COR-L47 (cell line): ENCODE results near the gene RPS27.
"Not testable (repeated sequence)": the region's sequence is repeated elsewhere in the genome, so short reads cannot be mapped to it uniquely, and the experiment has no call there.

ENCODE experiments used
- DNase-seq: peaks from one replicate; lab custom pipeline; 2025; lab: John Stamatoyannopoulos, UW

The RPS27 gene

DNA sequence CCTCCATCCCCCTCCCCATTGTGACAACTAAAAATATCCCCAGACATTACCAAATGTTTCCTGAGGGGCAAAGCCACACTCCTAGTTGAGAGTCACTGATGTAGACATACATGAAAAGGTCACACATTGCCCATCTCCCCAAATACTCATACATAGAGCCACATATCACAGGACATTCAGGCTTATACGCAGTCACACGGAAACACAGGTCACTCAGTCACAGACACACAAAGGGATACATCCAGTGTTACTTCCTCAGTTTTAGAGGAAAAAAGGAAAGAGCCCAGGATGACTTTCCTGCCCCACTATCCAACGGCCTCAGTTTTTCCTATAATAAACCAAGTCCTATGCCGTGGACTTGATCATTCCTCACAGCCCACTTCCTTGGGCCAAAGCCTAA is 29.1 kb upstream of the RPS27 start:
- DNase-seq: no peak

DNA sequence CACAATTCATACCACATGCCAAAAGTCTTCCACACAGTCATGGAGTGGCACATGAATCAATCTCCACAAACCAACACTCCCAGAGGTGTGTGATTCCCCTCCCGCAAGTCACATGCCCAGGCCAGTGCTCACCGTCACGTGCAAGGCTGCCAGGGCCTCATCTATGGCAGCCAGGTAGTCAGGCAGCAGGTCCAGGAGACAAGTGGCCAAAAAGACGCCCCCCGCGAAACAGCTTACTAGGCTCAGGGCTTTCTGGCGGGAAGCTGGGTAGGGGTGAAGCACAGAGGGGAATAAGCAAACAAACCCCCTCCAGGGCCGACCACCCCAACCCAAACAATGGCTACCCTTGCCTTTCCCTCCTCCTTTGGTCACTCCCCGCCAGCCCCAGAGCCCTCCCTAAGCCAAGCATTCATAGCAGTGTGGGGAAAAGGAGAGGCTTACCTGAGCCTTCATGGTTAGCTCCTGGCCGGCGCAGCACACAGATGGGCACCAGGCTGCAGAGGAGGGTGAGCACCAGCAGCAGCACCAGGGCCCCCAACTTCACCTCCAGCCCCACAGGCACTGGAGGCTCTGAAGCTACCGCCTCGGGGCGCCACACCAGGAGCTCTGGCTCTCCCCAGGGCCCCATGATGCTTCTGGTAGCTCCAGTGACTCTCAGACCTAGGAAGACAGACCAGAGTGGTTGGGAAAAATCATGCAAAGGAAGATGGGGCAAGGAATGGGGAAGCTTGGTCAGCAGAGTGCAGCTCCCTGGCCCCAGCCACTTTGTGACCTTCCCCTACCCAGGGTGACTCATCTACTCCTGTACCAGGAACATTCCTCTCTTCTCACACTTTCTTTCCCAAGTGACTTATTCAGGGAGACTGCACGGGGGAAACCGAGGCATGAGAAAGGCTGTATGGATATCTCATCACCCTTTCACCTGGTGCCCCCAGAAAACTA is 28.2 kb upstream of the RPS27 start:
- DNase-seq: no peak

DNA sequence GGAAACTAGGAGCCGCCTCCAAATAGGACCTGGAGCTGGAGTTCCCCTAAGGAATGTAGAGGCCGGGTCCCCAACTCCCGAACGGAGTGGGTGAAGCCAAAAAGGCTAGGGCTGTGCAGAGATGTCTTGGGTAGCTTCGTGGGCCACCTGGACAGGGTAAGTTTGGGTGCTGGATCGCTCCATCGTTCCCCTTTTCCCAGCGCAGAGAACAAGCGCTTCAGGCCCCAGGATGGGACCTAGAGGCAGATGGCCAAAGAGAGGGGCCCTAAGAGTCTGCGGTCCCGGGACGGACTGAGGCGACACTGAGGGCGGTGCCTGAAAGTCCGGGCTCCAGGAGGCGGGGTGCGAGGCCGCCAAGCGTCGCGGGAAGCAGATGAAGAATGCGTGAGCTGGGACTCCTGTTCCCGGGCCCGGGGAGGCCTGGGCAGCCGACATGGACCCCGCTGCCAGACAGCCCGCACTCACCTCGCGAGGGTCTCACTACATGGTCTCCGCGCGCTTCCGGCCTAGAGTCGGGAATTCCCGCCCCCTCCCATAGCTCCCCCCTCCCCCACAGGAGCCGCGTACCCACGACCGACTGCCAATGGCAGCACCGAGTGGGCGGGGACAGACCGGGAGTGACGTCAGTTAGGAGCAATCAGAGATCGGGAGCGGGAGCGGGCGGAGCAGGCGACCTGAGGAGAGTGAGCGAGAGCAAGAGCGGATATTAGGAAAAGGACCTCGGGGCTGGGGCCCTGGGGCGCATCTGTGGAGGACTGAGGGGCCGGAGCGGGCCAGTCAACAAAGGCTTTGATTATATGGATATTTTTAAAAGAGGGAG is 27.3 kb upstream of the RPS27 start, which contains the start of gene SLC39A1:
Gene SLC39A1 (minus strand): TSS at position 508 of the 820 bp plus-strand sequence. CDS start 822 bp downstream, outside the sequence.
- DNase-seq: peak; percentile 97

- peak; percentile 26 for DNase-seq
Measured at GRCh38 chr1:153963850-153964331, 26.7 kb upstream of the RPS27 start.

DNA sequence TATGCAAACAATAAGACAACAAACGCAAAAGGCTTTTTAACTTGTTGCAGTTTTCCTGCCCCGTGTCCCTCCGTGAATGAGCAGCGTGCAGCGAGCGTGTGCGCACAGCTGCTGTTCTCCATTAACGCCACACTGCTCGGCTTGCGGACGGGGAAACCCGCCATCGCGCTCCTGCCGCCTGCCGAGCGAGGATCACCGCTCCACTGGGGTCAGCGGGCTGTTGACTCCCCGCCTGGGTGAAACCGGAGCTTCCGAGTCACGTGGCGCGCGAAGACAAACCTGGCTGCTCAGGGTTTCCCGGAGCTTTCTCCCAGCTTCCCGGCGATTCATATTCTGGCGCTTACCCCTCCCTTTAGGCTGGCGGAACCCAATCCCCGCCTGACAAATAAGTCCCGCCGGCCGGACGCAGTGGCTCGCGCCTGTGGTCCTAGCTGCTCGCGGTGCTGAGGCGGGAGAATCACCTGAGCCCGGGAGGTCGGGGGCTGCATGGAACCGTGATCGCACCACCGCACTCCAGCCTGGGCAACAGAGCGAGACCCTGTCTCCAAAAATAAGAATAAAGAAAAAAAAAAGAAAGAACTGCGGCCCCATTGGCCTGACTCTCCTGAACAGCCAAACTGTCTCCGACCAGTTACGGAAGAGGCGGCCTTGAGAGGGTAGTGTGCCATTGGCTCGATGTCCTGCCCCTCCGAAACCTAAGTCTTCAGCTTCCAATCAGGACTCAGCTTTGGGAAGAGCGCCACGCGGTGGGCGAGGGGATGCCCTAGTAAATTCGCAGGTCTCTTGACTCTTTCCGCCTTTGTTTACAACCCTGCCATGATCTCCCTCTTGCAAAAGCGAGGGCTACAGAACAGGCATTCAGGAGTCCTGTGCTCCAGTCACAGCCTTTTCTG is 23.2 kb upstream of the RPS27 start, which contains the start of gene CREB3L4:
Gene CREB3L4 (plus strand): TSS at position 796 of the 893 bp plus-strand sequence. CDS start 624 bp downstream, outside the sequence.
- peak; percentile 97 for DNase-seq

DNA sequence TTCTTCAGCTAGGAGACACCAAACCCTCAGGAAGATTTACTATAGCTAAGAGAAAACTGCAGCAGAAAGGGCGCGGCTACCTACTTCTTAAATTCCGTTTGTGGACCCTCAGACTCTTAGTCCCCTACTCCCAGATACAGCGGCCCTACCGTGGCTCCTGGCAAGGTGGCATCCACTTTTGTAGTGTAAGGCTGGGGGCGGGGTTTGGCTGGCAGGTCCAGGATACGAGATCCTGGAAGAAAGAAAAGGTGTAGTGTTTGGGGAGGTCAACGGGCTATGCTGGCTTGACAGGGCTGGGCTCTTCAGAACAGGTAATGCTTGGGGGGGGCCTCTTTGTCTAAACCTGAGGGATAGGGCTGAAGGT is 22.6 kb upstream of the RPS27 start:
- peak; percentile 63 for DNase-seq

DNA sequence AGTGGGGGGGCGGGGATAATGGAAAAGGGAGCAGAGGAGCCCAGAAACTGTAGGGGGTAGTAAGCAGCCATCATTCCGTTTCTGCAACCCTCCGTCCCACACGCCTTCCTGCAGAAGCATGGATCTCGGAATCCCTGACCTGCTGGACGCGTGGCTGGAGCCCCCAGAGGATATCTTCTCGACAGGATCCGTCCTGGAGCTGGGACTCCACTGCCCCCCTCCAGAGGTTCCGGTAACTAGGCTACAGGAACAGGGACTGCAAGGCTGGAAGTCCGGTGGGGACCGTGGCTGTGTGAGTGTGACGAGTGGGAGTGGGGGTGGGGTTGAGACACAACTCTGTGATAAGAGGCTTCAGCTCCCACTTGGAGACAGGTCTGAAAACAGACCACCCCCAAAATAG is 22.2 kb upstream of the RPS27 start:
- DNase-seq: peak; percentile 31

GRCh38 chr1:153968972-153969371 is 21.6 kb upstream of the RPS27 start:
- no peak for DNase-seq

DNA sequence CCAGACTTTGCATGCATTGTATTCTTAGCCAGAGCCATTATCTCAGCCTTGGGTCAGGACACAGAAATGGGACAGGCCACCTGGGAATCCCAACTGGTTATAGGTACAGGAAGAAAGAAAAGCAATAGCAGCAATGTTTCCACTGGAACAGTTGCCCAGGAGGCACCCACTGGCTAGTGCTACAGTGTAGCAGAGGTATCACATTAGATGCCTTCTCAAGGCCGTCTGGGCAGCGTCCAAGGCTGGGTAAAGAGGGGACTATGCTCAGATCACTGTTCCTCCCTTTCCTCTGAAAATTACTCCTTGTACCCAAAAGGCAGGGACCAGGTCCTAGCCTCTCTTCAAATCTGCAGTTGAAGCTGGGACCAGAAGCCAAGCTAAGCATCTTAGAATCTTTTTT is 20.2 kb upstream of the RPS27 start:
- DNase-seq: no peak

- DNase-seq: no peak
Measured at GRCh38 chr1:153973071-153973470, 17.5 kb upstream of the RPS27 start.

DNA sequence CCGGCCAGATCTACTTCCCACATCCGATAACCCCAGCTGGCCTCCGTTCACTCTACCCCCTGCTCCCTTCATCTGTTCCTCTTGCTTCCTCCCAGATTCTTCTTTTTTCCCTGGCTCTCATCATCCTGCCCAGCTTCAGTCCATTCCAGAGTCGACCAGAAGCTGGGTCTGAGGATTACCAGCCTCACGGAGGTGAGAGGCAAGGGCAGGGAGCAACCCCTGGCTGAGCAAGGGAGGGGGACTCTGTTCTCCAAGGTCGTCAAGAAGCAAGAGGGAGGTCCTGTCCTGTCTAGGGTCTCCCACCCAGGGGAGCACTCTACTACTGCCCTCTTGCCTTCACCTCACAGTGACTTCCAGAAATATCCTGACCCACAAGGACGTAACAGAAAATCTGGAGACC is 17.0 kb upstream of the RPS27 start:
- no peak for DNase-seq

- DNase-seq: no peak
Measured at GRCh38 chr1:153976819-153977249, 13.7 kb upstream of the RPS27 start.

DNA sequence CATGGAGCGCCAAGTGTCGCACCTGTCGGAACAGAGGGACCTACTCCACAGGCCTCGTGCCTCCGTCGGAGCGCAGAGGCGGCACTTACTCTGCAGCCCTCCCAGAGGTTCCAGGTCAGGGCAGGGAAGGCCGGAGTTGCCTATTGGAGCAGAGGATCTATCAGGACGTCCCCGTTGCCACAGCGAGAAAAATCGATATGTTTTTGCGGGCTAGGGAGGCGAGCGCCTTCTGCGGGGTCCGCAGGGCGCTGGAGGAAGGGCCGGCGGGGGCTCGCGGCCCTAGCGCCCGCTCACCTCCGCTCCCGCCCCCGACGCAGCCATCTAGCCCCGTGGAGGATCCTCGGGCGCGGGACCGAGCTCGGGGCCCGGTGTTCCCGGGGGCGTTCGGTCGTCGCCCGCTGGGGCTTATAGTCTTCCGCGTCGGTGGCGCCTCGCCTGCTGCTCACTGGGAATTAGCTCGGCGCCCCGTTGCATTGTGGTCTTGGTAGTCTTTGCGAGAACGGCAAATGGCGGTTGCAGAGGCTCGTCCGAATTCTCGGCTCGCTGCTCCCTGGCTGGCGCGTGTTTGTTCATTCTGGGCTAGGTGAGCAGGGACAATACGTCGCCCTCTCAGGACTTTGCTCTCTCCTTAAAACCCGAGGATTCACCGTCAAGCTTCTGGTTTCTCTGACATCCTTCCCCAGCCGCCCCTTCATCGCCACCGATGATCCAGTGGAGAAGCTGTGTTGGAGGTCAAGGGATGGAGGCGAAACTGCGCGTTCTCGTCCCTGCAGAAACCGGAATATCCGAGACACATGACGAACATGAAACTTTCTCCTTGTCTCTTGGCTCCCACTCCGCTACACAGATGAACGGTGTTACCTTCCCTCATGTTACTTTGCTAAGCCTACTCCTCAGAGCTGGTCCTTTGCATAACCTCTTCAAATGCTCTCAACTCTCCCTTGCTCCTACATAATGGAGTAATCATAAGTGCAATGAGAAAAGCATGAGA is 13.0 kb upstream of the RPS27 start, which contains the start of gene JTB:
Gene JTB (minus strand): TSS at position 425 of the 991 bp plus-strand sequence. CDS start 422 bp downstream, at position 3.
- peak; percentile 80 for DNase-seq

DNA sequence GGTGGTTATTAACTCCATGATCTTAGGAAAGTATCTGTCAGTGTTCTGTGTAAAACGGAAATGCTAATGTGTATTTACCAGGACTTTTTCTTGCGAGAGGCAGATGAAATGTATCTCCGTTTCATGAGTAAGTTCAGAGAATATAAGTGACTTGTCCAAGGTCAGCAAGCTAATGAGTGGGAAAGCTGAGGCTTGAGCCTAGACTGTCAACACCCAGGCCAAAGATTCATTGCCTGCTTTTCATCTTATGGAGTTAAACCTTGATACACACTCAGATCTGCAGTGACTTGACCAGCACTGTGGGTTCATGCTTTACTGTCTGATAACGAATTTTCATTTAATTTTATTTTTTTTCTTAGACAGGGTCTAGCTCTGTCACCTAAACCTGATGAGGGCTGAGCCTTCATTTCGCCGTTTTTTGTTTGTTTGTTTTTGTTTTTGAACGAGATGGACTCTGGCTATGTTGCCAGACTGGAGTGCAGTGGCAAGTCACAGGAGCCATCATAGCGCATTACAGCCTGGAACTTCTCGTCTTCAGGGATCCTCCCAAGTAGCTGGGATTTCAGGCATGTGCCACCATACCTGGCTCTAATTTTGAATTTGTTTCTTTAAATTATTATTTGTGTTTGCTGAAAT is 12.2 kb upstream of the RPS27 start:
- DNase-seq: no peak

- not testable (repeated sequence) for DNase-seq
Measured at GRCh38 chr1:153979091-153979490, 11.5 kb upstream of the RPS27 start.

- not testable (repeated sequence) for DNase-seq
Measured at GRCh38 chr1:153981735-153982134, 8.8 kb upstream of the RPS27 start.

DNA sequence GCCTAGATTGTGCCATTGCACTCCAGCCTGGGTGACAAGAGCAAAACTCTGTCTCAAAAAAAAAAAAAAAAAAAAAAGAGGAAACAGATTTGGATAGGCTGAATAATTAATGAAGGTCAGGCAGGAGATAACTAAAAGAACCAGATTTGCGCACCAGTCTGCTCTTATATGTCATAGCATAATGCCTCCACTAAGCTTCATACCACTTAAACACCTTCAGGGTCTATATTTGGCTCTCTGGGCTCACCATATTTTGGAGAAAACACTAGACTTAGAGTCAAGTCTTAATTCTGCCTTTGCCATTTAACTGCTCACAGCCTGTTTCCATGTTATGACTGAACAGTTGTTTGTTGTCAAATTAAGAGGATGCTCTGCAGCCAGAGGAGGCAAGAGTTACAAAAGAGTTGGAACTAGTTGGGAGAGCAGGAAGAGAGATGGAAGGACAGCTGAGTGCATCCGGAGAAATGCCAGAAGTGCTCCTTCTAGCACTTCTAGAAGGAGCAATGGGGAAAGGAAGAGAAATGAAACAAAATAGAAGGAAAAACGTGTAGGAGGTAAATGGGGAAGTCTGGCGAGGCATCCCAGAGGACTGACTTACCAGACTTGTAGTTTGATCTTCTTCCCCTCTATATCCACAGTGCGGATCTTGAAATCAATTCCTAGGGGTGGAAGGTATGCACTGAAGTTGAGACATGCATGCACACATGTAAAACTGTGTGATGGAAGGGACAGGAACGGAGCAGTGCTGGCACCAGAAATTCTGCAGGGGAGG is 6.3 kb upstream of the RPS27 start:
- DNase-seq: peak; percentile 3

DNA sequence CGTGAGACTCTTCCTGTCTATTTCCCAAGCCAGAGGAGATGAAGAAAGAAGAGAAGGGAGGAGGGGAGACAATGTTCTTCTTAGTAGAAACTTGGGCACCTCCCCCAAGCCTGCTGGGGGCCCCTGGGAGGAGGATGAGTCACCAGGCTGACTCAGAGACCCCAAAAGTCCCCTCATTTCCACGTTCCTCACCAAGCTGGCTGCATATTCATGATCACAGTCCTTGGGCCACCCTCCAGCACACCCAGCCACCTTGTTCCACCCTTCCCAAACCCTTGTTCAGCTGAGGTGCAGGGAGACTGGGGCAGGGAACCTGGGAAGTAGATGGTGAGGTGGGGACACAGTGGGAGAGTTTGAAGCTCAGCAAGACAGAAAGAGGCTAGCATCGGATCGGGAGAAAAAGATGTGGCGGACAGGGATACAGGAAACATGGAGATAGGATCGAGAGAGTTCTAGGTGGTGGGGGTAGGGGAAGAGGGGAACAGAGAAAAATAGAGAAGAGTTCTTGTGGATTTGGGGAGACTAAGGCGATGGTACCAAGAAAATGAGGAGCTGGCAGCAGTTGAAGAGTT is 5.1 kb upstream of the RPS27 start:
- no peak for DNase-seq
